Keratinocyte (primary cell): ENCODE results near the gene CAV2. TPM values are rescaled to one million over a fixed set of nuclear protein-coding genes. Genes with fewer than 3 reads are reported as not detected.

ENCODE experiments used
- DNase-seq: peaks from one replicate; pipeline ENCODE4 v3.0.0-alpha.2; 2011; ENCODE audit warnings: low read depth, missing footprints, low spot score
- FAIRE-seq: peaks from 2 replicates; lab custom pipeline; 2011; peaks lifted over from hg19 to GRCh38; lab: Jason Lieb, UNC
- H2AFZ ChIP-seq: 2 replicates; pipeline ENCODE4 v1.6.0; 2012; ENCODE audit warnings: low read length, control low read depth, inconsistent platforms; ENCODE audit not compliant: control insufficient read depth
- H3K27ac ChIP-seq: 2 replicates; pipeline ENCODE4 v1.5.1; 2011; ENCODE audit warnings: low read length; ENCODE audit not compliant: control insufficient read depth, insufficient read depth
- H3K27me3 ChIP-seq: 3 replicates; pipeline ENCODE4 v1.6.0; 2011; ENCODE audit warnings: low read length; ENCODE audit not compliant: control insufficient read depth, insufficient read depth; ENCODE audit errors: extremely low read depth
- H3K36me3 ChIP-seq, 2 experiments: 2 replicates in 1 of 2; 3 replicates in 1 of 2; pipeline ENCODE4 v1.5.1; 2011; ENCODE audit warnings: low read length in 2 of 2, mild to moderate bottlenecking in 1 of 2; ENCODE audit not compliant: control insufficient read depth in 2 of 2, insufficient read depth in 2 of 2; ENCODE audit errors: extremely low read depth in 1 of 2
- H3K4me1 ChIP-seq: 3 replicates; pipeline ENCODE4 v1.5.1; 2011; ENCODE audit warnings: low read length; ENCODE audit not compliant: control insufficient read depth, insufficient read depth; ENCODE audit errors: extremely low read depth
- H3K4me2 ChIP-seq: 3 replicates; pipeline ENCODE4 v1.6.0; 2011; ENCODE audit warnings: low read depth, low read length; ENCODE audit not compliant: control insufficient read depth, insufficient read depth; ENCODE audit errors: extremely low read depth
- H3K4me3 ChIP-seq, 3 experiments: fragments of 200-600 bp in 1 of 3; sonication (generic) in 1 of 3; 2 replicates in 2 of 3; 3 replicates in 1 of 3; pipeline ENCODE4 v1.5.1; 2011 to 2016; ENCODE audit warnings: low read length in 3 of 3, mild to moderate bottlenecking in 3 of 3, control low read depth in 2 of 3, inconsistent platforms in 1 of 3, low read depth in 1 of 3, mixed read lengths in 1 of 3, mixed run types in 1 of 3, moderate library complexity in 1 of 3; ENCODE audit not compliant: control insufficient read depth in 2 of 3, insufficient read depth in 2 of 3; ENCODE audit errors: extremely low read depth in 1 of 3
- H3K79me2 ChIP-seq: 2 replicates; pipeline ENCODE4 v1.6.0; 2012; ENCODE audit warnings: low read length; ENCODE audit not compliant: control insufficient read depth, insufficient read depth
- H3K9ac ChIP-seq: 3 replicates; pipeline ENCODE4 v1.6.0; 2011; ENCODE audit warnings: low read length; ENCODE audit not compliant: control insufficient read depth, insufficient read depth; ENCODE audit errors: extremely low read depth
- H3K9me1 ChIP-seq: 3 replicates; pipeline ENCODE4 v1.6.0; 2011; ENCODE audit warnings: low read length; ENCODE audit not compliant: control insufficient read depth, insufficient read depth; ENCODE audit errors: extremely low read depth
- H3K9me3 ChIP-seq: 2 replicates; pipeline ENCODE4 v1.5.1; 2012; ENCODE audit warnings: low read depth, low read length; ENCODE audit not compliant: control insufficient read depth
- H4K20me1 ChIP-seq: 3 replicates; pipeline ENCODE4 v1.6.0; 2011; ENCODE audit warnings: low read length; ENCODE audit not compliant: control insufficient read depth, insufficient read depth; ENCODE audit errors: extremely low read depth
- CTCF ChIP-seq, 3 experiments: IDR thresholded peaks in 1 of 3; conservative IDR thresholded peaks in 1 of 3; optimal IDR thresholded peaks in 1 of 3; 2 replicates in 2 of 3; 3 replicates in 1 of 3; pipeline versions ENCODE3 to v1.5.1; 2011; ENCODE audit warnings: low read length in 3 of 3, mild to moderate bottlenecking in 3 of 3, moderate library complexity in 2 of 3, control low read depth in 1 of 3, inconsistent platforms in 1 of 3; ENCODE audit not compliant: insufficient read depth in 2 of 3; ENCODE audit errors: extremely low read depth in 1 of 3
- EZH2 ChIP-seq: IDR thresholded peaks from one replicate; pipeline ENCODE4 v1.6.1; 2012; ENCODE audit warnings: inconsistent platforms, mild to moderate bottlenecking, low read length, moderate library complexity
- dilution Hi-C: fragments of 300-500 bp; cut with MboI; formaldehyde crosslinking; loops from one replicate; pipeline ENCODE4 v1.7.0; 2020; ENCODE audit warnings: low sequenced_read_pairs; ENCODE audit not compliant: extremely low pct_ligation_motif_present
- polyA plus RNA-seq, 5 experiments: library from polyadenylated mRNA; depleted of rRNA in 3 of 5; stranded (reverse) in 3 of 5; stranded (forward) in 1 of 5; unstranded in 1 of 5; fragments of >200 nt; gene quantifications; 1 replicate in 1 of 5; 2 replicates in 3 of 5; 3 replicates in 1 of 5; pipeline versions ENCODE4 v1.2.1 to v1.2.3, GENCODE V29; 2011 to 2012; ENCODE audit warnings: missing spikeins in 2 of 5, low read depth in 1 of 5, low replicate concordance in 1 of 5

CAV2 gene
- polyA plus RNA-seq, 1 donor (not counting 4 experiments of a cell fraction or from before 2014, with no cell fraction given) = 631 TPM

GRCh38 chr7:116491887-116492653 is 7.5 kb upstream of the CAV2 start:
- no peak for DNase-seq
- Histone ChIP-seq H4K20me1 (no peaks in the 10 kb centered on the region), H3K79me2 (no peaks in the 10 kb centered on the region), H3K9ac (no peak overlapping the region), H2AFZ (no peak overlapping the region), H3K4me2 (no peak overlapping the region), H3K27me3 (no peaks in the 10 kb centered on the region), H3K9me1 (no peaks in the 10 kb centered on the region), H3K4me3 (no peak overlapping the region), H3K27ac (no peak overlapping the region), H3K4me1 (peaks cover 3% of the 10 kb centered on the region), H3K36me3 (no peaks in the 10 kb centered on the region), H3K9me3 (no peaks in the 10 kb centered on the region)
- TF ChIP-seq CTCF (optimal IDR thresholded peaks at IDR 0.05 in 1 of 3, IDR thresholded peaks at IDR 0.05 in 1 of 3, conservative IDR thresholded peaks at IDR 0.05 in 1 of 3; ENCODE audit: extremely low read depth in 1 of 3, insufficient read depth in 2 of 3, low read length in 3 of 3) (no peak), EZH2 (no peak)
- dilution Hi-C loops = no loop called here
- no peak for FAIRE-seq

DNA sequence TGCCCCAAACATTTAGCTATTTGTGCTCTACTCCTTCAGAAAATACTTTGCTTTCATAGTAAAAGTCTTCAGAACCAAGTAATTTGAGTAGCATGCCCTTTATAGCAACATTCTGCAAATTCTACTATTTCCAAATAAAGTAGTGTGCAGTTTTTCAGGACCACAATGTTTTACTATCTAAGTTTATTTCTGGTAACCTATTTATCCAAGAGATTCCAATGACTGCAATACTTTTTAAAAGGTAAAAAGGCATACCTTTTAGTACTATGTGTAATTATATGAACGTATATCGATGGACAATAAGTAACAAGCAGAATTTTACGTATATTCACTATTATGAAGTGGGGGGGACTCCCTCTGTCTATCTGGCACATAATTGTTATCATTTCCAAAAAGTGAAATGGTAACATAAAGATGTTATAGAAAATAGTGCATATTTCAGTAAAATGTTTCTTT is 6.9 kb upstream of the CAV2 start:
- no peak overlapping the region for H3K4me2 ChIP-seq
- DNase-seq (no peak), FAIRE-seq (no peak)
- no peak overlapping the region for H3K9ac ChIP-seq
- H3K4me3 ChIP-seq = no peak overlapping the region
- no peaks in the 10 kb centered on the region for H3K79me2 ChIP-seq
- no peak overlapping the region for H2AFZ ChIP-seq
- peaks cover 3% of the 10 kb centered on the region for H3K4me1 ChIP-seq
- no peaks in the 10 kb centered on the region for H4K20me1 ChIP-seq
- no peak overlapping the region for H3K27ac ChIP-seq
- H3K9me1 ChIP-seq = no peaks in the 10 kb centered on the region
- dilution Hi-C loops = no loop called here
- H3K9me3 ChIP-seq = no peaks in the 10 kb centered on the region
- no peaks in the 10 kb centered on the region for H3K27me3 ChIP-seq
- TF ChIP-seq CTCF (optimal IDR thresholded peaks at IDR 0.05 in 1 of 3, IDR thresholded peaks at IDR 0.05 in 1 of 3, conservative IDR thresholded peaks at IDR 0.05 in 1 of 3; ENCODE audit: extremely low read depth in 1 of 3, insufficient read depth in 2 of 3, low read length in 3 of 3) = no peak
- no peaks in the 10 kb centered on the region for H3K36me3 ChIP-seq
